Measurements from ENCODE around the gene UBR4.

The UBR4 gene

GRCh38 chr1:19157653-19158052 lies 52.4 kb downstream of the UBR4 start:
- Histone ChIP-seq H3K9me3 (ENCODE audit: low read length) (no peaks in the 10 kb centered on the region), H3K27ac (ENCODE audit: low read depth, low read length) (no peak overlapping the region), H3K27me3 (ENCODE audit: control insufficient read depth in 1 of 2, insufficient read depth in 2 of 2, low read length in 2 of 2) (no peaks in the 10 kb centered on the region), H3K4me3 (ENCODE audit: low read depth in 1 of 2, low read length in 2 of 2) (no peak overlapping the region), H3K36me3 (ENCODE audit: insufficient read depth, low read length) (peaks cover 99% of the 10 kb centered on the region), H3K4me1 (ENCODE audit: insufficient read depth, low read length) (no peaks in the 10 kb centered on the region), H3K9ac (ENCODE audit: low read length) (no peak overlapping the region)

- Histone ChIP-seq H3K27ac (ENCODE audit: low read depth, low read length) (no peak overlapping the region), H3K4me3 (ENCODE audit: low read depth in 1 of 2, low read length in 2 of 2) (no peak overlapping the region), H3K9me3 (ENCODE audit: low read length) (no peaks in the 10 kb centered on the region), H3K9ac (ENCODE audit: low read length) (no peak overlapping the region), H3K4me1 (ENCODE audit: insufficient read depth, low read length) (no peaks in the 10 kb centered on the region), H3K36me3 (ENCODE audit: insufficient read depth, low read length) (peaks cover 99% of the 10 kb centered on the region), H3K27me3 (ENCODE audit: control insufficient read depth in 1 of 2, insufficient read depth in 2 of 2, low read length in 2 of 2) (no peaks in the 10 kb centered on the region)
Observed at GRCh38 chr1:19156676-19157075, 53.4 kb downstream of the UBR4 start.

GRCh38 chr1:19154876-19155275 lies 55.2 kb downstream of the UBR4 start:
- Histone ChIP-seq H3K9ac (ENCODE audit: low read length) (no peak overlapping the region), H3K9me3 (ENCODE audit: low read length) (no peaks in the 10 kb centered on the region), H3K27me3 (ENCODE audit: control insufficient read depth in 1 of 2, insufficient read depth in 2 of 2, low read length in 2 of 2) (no peaks in the 10 kb centered on the region), H3K36me3 (ENCODE audit: insufficient read depth, low read length) (peaks cover 99% of the 10 kb centered on the region), H3K4me1 (ENCODE audit: insufficient read depth, low read length) (no peaks in the 10 kb centered on the region), H3K27ac (ENCODE audit: low read depth, low read length) (no peak overlapping the region), H3K4me3 (ENCODE audit: low read depth in 1 of 2, low read length in 2 of 2) (no peak overlapping the region)

GRCh38 chr1:19153169-19153568 lies 56.9 kb downstream of the UBR4 start:
- Histone ChIP-seq H3K27me3 (ENCODE audit: control insufficient read depth in 1 of 2, insufficient read depth in 2 of 2, low read length in 2 of 2) (no peaks in the 10 kb centered on the region), H3K4me3 (ENCODE audit: low read depth in 1 of 2, low read length in 2 of 2) (no peak overlapping the region), H3K9ac (ENCODE audit: low read length) (no peak overlapping the region), H3K4me1 (ENCODE audit: insufficient read depth, low read length) (no peaks in the 10 kb centered on the region), H3K27ac (ENCODE audit: low read depth, low read length) (no peak overlapping the region), H3K9me3 (ENCODE audit: low read length) (no peaks in the 10 kb centered on the region), H3K36me3 (ENCODE audit: insufficient read depth, low read length) (peaks cover 100% of the 10 kb centered on the region)

- Histone ChIP-seq H3K27ac (ENCODE audit: low read depth, low read length) (no peak overlapping the region), H3K9me3 (ENCODE audit: low read length) (no peaks in the 10 kb centered on the region), H3K36me3 (ENCODE audit: insufficient read depth, low read length) (peaks cover 100% of the 10 kb centered on the region), H3K27me3 (ENCODE audit: control insufficient read depth in 1 of 2, insufficient read depth in 2 of 2, low read length in 2 of 2) (no peaks in the 10 kb centered on the region), H3K4me1 (ENCODE audit: insufficient read depth, low read length) (no peaks in the 10 kb centered on the region), H3K9ac (ENCODE audit: low read length) (no peak overlapping the region), H3K4me3 (ENCODE audit: low read depth in 1 of 2, low read length in 2 of 2) (no peak overlapping the region)
Observed at GRCh38 chr1:19151537-19151936, 58.5 kb downstream of the UBR4 start.

- Histone ChIP-seq H3K27ac (ENCODE audit: low read depth, low read length) (no peak overlapping the region), H3K27me3 (ENCODE audit: control insufficient read depth in 1 of 2, insufficient read depth in 2 of 2, low read length in 2 of 2) (no peaks in the 10 kb centered on the region), H3K36me3 (ENCODE audit: insufficient read depth, low read length) (peaks cover 100% of the 10 kb centered on the region), H3K9me3 (ENCODE audit: low read length) (no peaks in the 10 kb centered on the region), H3K4me1 (ENCODE audit: insufficient read depth, low read length) (no peaks in the 10 kb centered on the region), H3K9ac (ENCODE audit: low read length) (no peak overlapping the region), H3K4me3 (ENCODE audit: low read depth in 1 of 2, low read length in 2 of 2) (no peak overlapping the region)
Observed at GRCh38 chr1:19149736-19150135, 60.3 kb downstream of the UBR4 start.

GRCh38 chr1:19140465-19140864 lies 69.6 kb downstream of the UBR4 start:
- H3K9me3 ChIP-seq (ENCODE audit: low read length), result no peaks in the 10 kb centered on the region
- no peak overlapping the region for H3K9ac ChIP-seq (ENCODE audit: low read length)
- no peak overlapping the region for H3K27ac ChIP-seq (ENCODE audit: low read depth, low read length)
- no peaks in the 10 kb centered on the region for H3K4me1 ChIP-seq (ENCODE audit: insufficient read depth, low read length)
- no peaks in the 10 kb centered on the region for H3K27me3 ChIP-seq (ENCODE audit: control insufficient read depth in 1 of 2, insufficient read depth in 2 of 2, low read length in 2 of 2)
- H3K36me3 ChIP-seq (ENCODE audit: insufficient read depth, low read length), result peaks cover 78% of the 10 kb centered on the region
- H3K4me3 ChIP-seq (ENCODE audit: low read depth in 1 of 2, low read length in 2 of 2), result no peak overlapping the region

GRCh38 chr1:19139711-19140110 lies 70.4 kb downstream of the UBR4 start:
- no peak overlapping the region for H3K27ac ChIP-seq (ENCODE audit: low read depth, low read length)
- H3K4me3 ChIP-seq (ENCODE audit: low read depth in 1 of 2, low read length in 2 of 2), result no peak overlapping the region
- no peaks in the 10 kb centered on the region for H3K27me3 ChIP-seq (ENCODE audit: control insufficient read depth in 1 of 2, insufficient read depth in 2 of 2, low read length in 2 of 2)
- no peaks in the 10 kb centered on the region for H3K4me1 ChIP-seq (ENCODE audit: insufficient read depth, low read length)
- H3K9me3 ChIP-seq (ENCODE audit: low read length), result no peaks in the 10 kb centered on the region
- H3K9ac ChIP-seq (ENCODE audit: low read length), result no peak overlapping the region
- peaks cover 78% of the 10 kb centered on the region for H3K36me3 ChIP-seq (ENCODE audit: insufficient read depth, low read length)

- H3K36me3 ChIP-seq (ENCODE audit: insufficient read depth, low read length), result peaks cover 75% of the 10 kb centered on the region
- H3K4me3 ChIP-seq (ENCODE audit: low read depth in 1 of 2, low read length in 2 of 2), result no peak overlapping the region
- no peak overlapping the region for H3K9ac ChIP-seq (ENCODE audit: low read length)
- H3K27ac ChIP-seq (ENCODE audit: low read depth, low read length), result no peak overlapping the region
- H3K27me3 ChIP-seq (ENCODE audit: control insufficient read depth in 1 of 2, insufficient read depth in 2 of 2, low read length in 2 of 2), result no peaks in the 10 kb centered on the region
- H3K9me3 ChIP-seq (ENCODE audit: low read length), result no peaks in the 10 kb centered on the region
- H3K4me1 ChIP-seq (ENCODE audit: insufficient read depth, low read length), result no peaks in the 10 kb centered on the region
Observed at GRCh38 chr1:19138958-19139581, 71.0 kb downstream of the UBR4 start.

GRCh38 chr1:19138331-19138730 lies 71.7 kb downstream of the UBR4 start:
- H3K27me3 ChIP-seq (ENCODE audit: control insufficient read depth in 1 of 2, insufficient read depth in 2 of 2, low read length in 2 of 2), result no peaks in the 10 kb centered on the region
- no peak overlapping the region for H3K9ac ChIP-seq (ENCODE audit: low read length)
- H3K27ac ChIP-seq (ENCODE audit: low read depth, low read length), result no peak overlapping the region
- no peak overlapping the region for H3K4me3 ChIP-seq (ENCODE audit: low read depth in 1 of 2, low read length in 2 of 2)
- H3K36me3 ChIP-seq (ENCODE audit: insufficient read depth, low read length), result peaks cover 69% of the 10 kb centered on the region
- no peaks in the 10 kb centered on the region for H3K9me3 ChIP-seq (ENCODE audit: low read length)
- no peaks in the 10 kb centered on the region for H3K4me1 ChIP-seq (ENCODE audit: insufficient read depth, low read length)

GRCh38 chr1:19137158-19137557 lies 72.9 kb downstream of the UBR4 start:
- Histone ChIP-seq H3K9ac (ENCODE audit: low read length) (no peak overlapping the region), H3K27me3 (ENCODE audit: control insufficient read depth in 1 of 2, insufficient read depth in 2 of 2, low read length in 2 of 2) (no peaks in the 10 kb centered on the region), H3K4me3 (ENCODE audit: low read depth in 1 of 2, low read length in 2 of 2) (no peak overlapping the region), H3K9me3 (ENCODE audit: low read length) (no peaks in the 10 kb centered on the region), H3K36me3 (ENCODE audit: insufficient read depth, low read length) (peaks cover 66% of the 10 kb centered on the region), H3K4me1 (ENCODE audit: insufficient read depth, low read length) (no peaks in the 10 kb centered on the region), H3K27ac (ENCODE audit: low read depth, low read length) (no peak overlapping the region)

- H3K4me3 ChIP-seq (ENCODE audit: low read depth in 1 of 2, low read length in 2 of 2), result no peak overlapping the region
- H3K9ac ChIP-seq (ENCODE audit: low read length), result no peak overlapping the region
- H3K27me3 ChIP-seq (ENCODE audit: control insufficient read depth in 1 of 2, insufficient read depth in 2 of 2, low read length in 2 of 2), result no peaks in the 10 kb centered on the region
- peaks cover 56% of the 10 kb centered on the region for H3K36me3 ChIP-seq (ENCODE audit: insufficient read depth, low read length)
- H3K4me1 ChIP-seq (ENCODE audit: insufficient read depth, low read length), result no peaks in the 10 kb centered on the region
- H3K27ac ChIP-seq (ENCODE audit: low read depth, low read length), result no peak overlapping the region
- H3K9me3 ChIP-seq (ENCODE audit: low read length), result no peaks in the 10 kb centered on the region
Observed at GRCh38 chr1:19133360-19133759, 76.7 kb downstream of the UBR4 start.

All from muscle layer of colon (tissue), 2 donors.